Left ventricle myocardium inferior (tissue), 1 donor: ENCODE results near the gene ACACA. TPM values are rescaled to one million over a fixed set of nuclear protein-coding genes. Genes with fewer than 3 reads are reported as not detected.

Source experiments
- DNase-seq: peaks from one replicate; pipeline ENCODE4 v3.0.0-alpha.2; 2020
- H3K27ac ChIP-seq: fragments of 200-600 bp; replicated peaks from 2 replicates; pipeline ENCODE4 v1.8.0; 2021
- H3K27me3 ChIP-seq: fragments of 200-600 bp; 2 replicates; pipeline ENCODE4 v1.8.0; 2021; ENCODE audit warnings: low read depth
- H3K36me3 ChIP-seq: fragments of 200-600 bp; 2 replicates; pipeline ENCODE4 v1.8.0; 2021
- H3K4me1 ChIP-seq: fragments of 200-600 bp; 2 replicates; pipeline ENCODE4 v1.8.0; 2021
- H3K4me3 ChIP-seq: fragments of 200-600 bp; 2 replicates; pipeline ENCODE4 v1.8.0; 2021; ENCODE audit warnings: mild to moderate bottlenecking, moderate library complexity
- H3K9me3 ChIP-seq: fragments of 200-600 bp; replicated peaks from 2 replicates; pipeline ENCODE4 v1.8.0; 2021
- CTCF ChIP-seq: fragments of 200-600 bp; IDR thresholded peaks from 2 replicates; pipeline ENCODE4 v1.8.0; 2021; ENCODE audit warnings: antibody characterized with exemption, mild to moderate bottlenecking, borderline replicate concordance
- intact Hi-C: fragments of 100-400 bp; cut with micrococcal nuclease; formaldehyde crosslinking; loops from one replicate; pipeline ENCODE4 v1.11.0; 2022
- total RNA-seq: library from RNA; stranded (reverse); fragmentation: NEBNext Ultra II Directional; extraction: Animal tissue kit (Norgen Biotek cat#: 25700); gene quantifications from one replicate; pipeline ENCODE4 v1.2.1, GENCODE V29; 2021
- donor health status: DM: no; HTN: yes; CAD: no; lungs with severe emphysema.

ACACA gene
- total RNA-seq, 1 donor from 2014 or later = 16.2 TPM

GRCh38 chr17:37393352-37393751, 13.3 kb downstream of the ACACA start:
- Histone ChIP-seq H3K9me3 (no peaks in the 10 kb centered on the region), H3K27ac (no peak overlapping the region), H3K36me3 (no peaks in the 10 kb centered on the region), H3K4me1 (peaks cover 24% of the 10 kb centered on the region), H3K4me3 (no peak overlapping the region), H3K27me3 (no peaks in the 10 kb centered on the region)
- intact Hi-C loops = no loop called here
- no peak for TF ChIP-seq CTCF
- no peak for DNase-seq

DNA sequence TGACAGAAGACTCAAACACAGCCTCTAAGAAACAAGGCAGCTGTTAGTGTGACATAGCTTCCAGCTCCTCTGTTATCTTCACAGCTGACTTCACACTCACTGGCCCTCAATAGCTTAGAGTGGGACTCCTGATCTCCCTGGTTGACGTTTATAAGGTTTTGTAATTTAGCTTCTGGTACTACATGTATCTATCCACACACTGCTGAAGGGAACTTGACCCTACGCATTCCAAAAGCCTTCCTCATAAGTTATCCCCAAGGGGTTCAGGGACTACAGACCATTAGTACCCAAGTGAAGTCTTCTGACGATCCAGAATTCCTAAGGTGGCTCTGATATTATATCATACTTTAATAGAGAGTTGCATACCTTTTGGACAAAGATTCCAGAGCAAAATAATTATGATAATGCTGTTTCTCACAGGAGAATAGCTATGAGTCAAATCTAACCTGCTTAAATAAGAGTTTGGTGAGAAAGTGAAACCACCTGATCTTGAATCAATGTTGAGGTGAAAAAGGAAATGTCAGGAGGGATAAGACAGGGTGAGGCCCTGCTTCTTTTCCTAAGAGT, 14.5 kb downstream of the ACACA start:
- DNase-seq = no peak
- TF ChIP-seq CTCF = no peak
- Histone ChIP-seq H3K36me3 (no peaks in the 10 kb centered on the region), H3K27ac (no peak overlapping the region), H3K4me1 (peaks cover 17% of the 10 kb centered on the region), H3K27me3 (no peaks in the 10 kb centered on the region), H3K4me3 (no peak overlapping the region), H3K9me3 (no peaks in the 10 kb centered on the region)
- intact Hi-C loops = no loop called here

DNA sequence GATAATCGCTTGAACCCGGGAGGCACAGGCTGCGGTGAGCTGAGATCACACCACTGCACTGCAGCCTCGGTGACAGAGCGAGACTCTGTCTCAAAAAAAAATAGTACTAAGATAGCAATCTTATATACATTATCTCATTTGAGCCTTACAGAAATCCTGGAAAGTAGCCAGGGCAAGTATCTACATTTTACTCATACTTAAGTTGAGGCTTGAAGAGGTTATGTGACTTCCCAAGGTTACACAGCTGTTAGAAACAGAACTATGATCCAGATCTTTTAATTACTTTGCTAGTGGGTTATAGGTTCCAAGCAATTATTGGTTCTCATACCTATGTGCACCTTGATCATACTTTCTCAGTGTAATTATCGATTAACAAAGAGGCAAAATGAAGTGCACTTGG, 15.5 kb downstream of the ACACA start:
- no peaks in the 10 kb centered on the region for H3K27me3 ChIP-seq
- no peaks in the 10 kb centered on the region for H3K9me3 ChIP-seq
- H3K4me3 ChIP-seq = no peak overlapping the region
- intact Hi-C loops = no loop called here
- DNase-seq = no peak
- H3K27ac ChIP-seq = no peak overlapping the region
- no peaks in the 10 kb centered on the region for H3K36me3 ChIP-seq
- TF ChIP-seq CTCF = no peak
- peaks cover 17% of the 10 kb centered on the region for H3K4me1 ChIP-seq

GRCh38 chr17:37389160-37389559, 17.5 kb downstream of the ACACA start:
- no peaks in the 10 kb centered on the region for H3K27me3 ChIP-seq
- H3K4me3 ChIP-seq = no peak overlapping the region
- no peak for TF ChIP-seq CTCF
- no peaks in the 10 kb centered on the region for H3K9me3 ChIP-seq
- DNase-seq = no peak
- intact Hi-C loops = no loop called here
- H3K4me1 ChIP-seq = peaks cover 17% of the 10 kb centered on the region
- H3K36me3 ChIP-seq = no peaks in the 10 kb centered on the region
- no peak overlapping the region for H3K27ac ChIP-seq

GRCh38 chr17:37388266-37388665, 18.4 kb downstream of the ACACA start:
- H3K27ac ChIP-seq = no peak overlapping the region
- no peak overlapping the region for H3K4me3 ChIP-seq
- no peak for TF ChIP-seq CTCF
- H3K27me3 ChIP-seq = no peaks in the 10 kb centered on the region
- no peaks in the 10 kb centered on the region for H3K9me3 ChIP-seq
- H3K36me3 ChIP-seq = no peaks in the 10 kb centered on the region
- intact Hi-C loops = no loop called here
- H3K4me1 ChIP-seq = peaks cover 17% of the 10 kb centered on the region
- DNase-seq = no peak
